Thyroid gland (tissue), 4 donors: ENCODE measurements around the gene REG3A.

Experiments
- POLR2A ChIP-seq, 2 donors: fragments of 450-650 bp; IDR thresholded peaks; one replicate each; pipeline ENCODE4 v1.6.1; 2017; ENCODE audit warnings: antibody characterized with exemption in 2 of 2, mild to moderate bottlenecking in 2 of 2, moderate library complexity in 1 of 2
- TF ChIP-seq, protein P1 (sequence below), 6 experiments: fragments of 200-600 bp in 3 of 6; fragments of 450-650 bp in 3 of 6; sonication (generic) in 3 of 6; IDR thresholded peaks; one replicate each; pipeline ENCODE4 v1.5.1; 2016 to 2019; ENCODE audit warnings: antibody characterized with exemption in 6 of 6, mild to moderate bottlenecking in 2 of 6, inconsistent platforms in 1 of 6, moderate library complexity in 1 of 6

DNA sequence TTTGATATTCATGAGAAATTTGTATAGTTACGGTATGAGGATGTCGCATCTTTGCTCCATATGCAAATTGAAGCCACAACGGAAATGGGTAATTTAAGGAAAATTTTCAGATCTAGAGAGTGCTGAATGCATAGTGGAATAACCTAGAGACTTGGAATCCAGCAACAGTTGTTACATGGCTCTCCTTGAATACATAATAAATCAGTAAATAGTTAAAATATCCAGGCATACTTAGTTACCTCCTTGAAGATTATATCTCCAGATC is 33.9 kb downstream of the REG3A start:
- TF ChIP-seq, protein P1, sequence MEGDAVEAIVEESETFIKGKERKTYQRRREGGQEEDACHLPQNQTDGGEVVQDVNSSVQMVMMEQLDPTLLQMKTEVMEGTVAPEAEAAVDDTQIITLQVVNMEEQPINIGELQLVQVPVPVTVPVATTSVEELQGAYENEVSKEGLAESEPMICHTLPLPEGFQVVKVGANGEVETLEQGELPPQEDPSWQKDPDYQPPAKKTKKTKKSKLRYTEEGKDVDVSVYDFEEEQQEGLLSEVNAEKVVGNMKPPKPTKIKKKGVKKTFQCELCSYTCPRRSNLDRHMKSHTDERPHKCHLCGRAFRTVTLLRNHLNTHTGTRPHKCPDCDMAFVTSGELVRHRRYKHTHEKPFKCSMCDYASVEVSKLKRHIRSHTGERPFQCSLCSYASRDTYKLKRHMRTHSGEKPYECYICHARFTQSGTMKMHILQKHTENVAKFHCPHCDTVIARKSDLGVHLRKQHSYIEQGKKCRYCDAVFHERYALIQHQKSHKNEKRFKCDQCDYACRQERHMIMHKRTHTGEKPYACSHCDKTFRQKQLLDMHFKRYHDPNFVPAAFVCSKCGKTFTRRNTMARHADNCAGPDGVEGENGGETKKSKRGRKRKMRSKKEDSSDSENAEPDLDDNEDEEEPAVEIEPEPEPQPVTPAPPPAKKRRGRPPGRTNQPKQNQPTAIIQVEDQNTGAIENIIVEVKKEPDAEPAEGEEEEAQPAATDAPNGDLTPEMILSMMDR (IDR thresholded peaks at IDR 0.05): no peak
- TF ChIP-seq POLR2A (IDR thresholded peaks at IDR 0.05): no peak
